Keratinocyte (primary cell): ENCODE data around the gene PARL. TPM values are rescaled to one million over a fixed set of nuclear protein-coding genes. Genes with fewer than 3 reads are reported as not detected.
A peak's percentile ranks its signal among the peaks of the same experiment; 100 is the strongest.

ENCODE experiments used
- DNase-seq: peaks from one replicate; pipeline ENCODE4 v3.0.0-alpha.2; 2011; ENCODE audit warnings: low read depth, missing footprints, low spot score
- FAIRE-seq: peaks from 2 replicates; lab custom pipeline; 2011; peaks lifted over from hg19 to GRCh38; lab: Jason Lieb, UNC
- H2AFZ ChIP-seq: 2 replicates; pipeline ENCODE4 v1.6.0; 2012; ENCODE audit warnings: low read length, control low read depth, inconsistent platforms; ENCODE audit not compliant: control insufficient read depth
- H3K27ac ChIP-seq: 2 replicates; pipeline ENCODE4 v1.5.1; 2011; ENCODE audit warnings: low read length; ENCODE audit not compliant: control insufficient read depth, insufficient read depth
- H3K27me3 ChIP-seq: 3 replicates; pipeline ENCODE4 v1.6.0; 2011; ENCODE audit warnings: low read length; ENCODE audit not compliant: control insufficient read depth, insufficient read depth; ENCODE audit errors: extremely low read depth
- H3K36me3 ChIP-seq, 2 experiments: 2 replicates in 1 of 2; 3 replicates in 1 of 2; pipeline ENCODE4 v1.5.1; 2011; ENCODE audit warnings: low read length in 2 of 2, mild to moderate bottlenecking in 1 of 2; ENCODE audit not compliant: control insufficient read depth in 2 of 2, insufficient read depth in 2 of 2; ENCODE audit errors: extremely low read depth in 1 of 2
- H3K4me1 ChIP-seq: 3 replicates; pipeline ENCODE4 v1.5.1; 2011; ENCODE audit warnings: low read length; ENCODE audit not compliant: control insufficient read depth, insufficient read depth; ENCODE audit errors: extremely low read depth
- H3K4me2 ChIP-seq: 3 replicates; pipeline ENCODE4 v1.6.0; 2011; ENCODE audit warnings: low read depth, low read length; ENCODE audit not compliant: control insufficient read depth, insufficient read depth; ENCODE audit errors: extremely low read depth
- H3K4me3 ChIP-seq, 3 experiments: fragments of 200-600 bp in 1 of 3; sonication (generic) in 1 of 3; 2 replicates in 2 of 3; 3 replicates in 1 of 3; pipeline ENCODE4 v1.5.1; 2011 to 2016; ENCODE audit warnings: low read length in 3 of 3, mild to moderate bottlenecking in 3 of 3, control low read depth in 2 of 3, inconsistent platforms in 1 of 3, low read depth in 1 of 3, mixed read lengths in 1 of 3, mixed run types in 1 of 3, moderate library complexity in 1 of 3; ENCODE audit not compliant: control insufficient read depth in 2 of 3, insufficient read depth in 2 of 3; ENCODE audit errors: extremely low read depth in 1 of 3
- H3K79me2 ChIP-seq: 2 replicates; pipeline ENCODE4 v1.6.0; 2012; ENCODE audit warnings: low read length; ENCODE audit not compliant: control insufficient read depth, insufficient read depth
- H3K9ac ChIP-seq: 3 replicates; pipeline ENCODE4 v1.6.0; 2011; ENCODE audit warnings: low read length; ENCODE audit not compliant: control insufficient read depth, insufficient read depth; ENCODE audit errors: extremely low read depth
- H3K9me1 ChIP-seq: 3 replicates; pipeline ENCODE4 v1.6.0; 2011; ENCODE audit warnings: low read length; ENCODE audit not compliant: control insufficient read depth, insufficient read depth; ENCODE audit errors: extremely low read depth
- H3K9me3 ChIP-seq: 2 replicates; pipeline ENCODE4 v1.5.1; 2012; ENCODE audit warnings: low read depth, low read length; ENCODE audit not compliant: control insufficient read depth
- H4K20me1 ChIP-seq: 3 replicates; pipeline ENCODE4 v1.6.0; 2011; ENCODE audit warnings: low read length; ENCODE audit not compliant: control insufficient read depth, insufficient read depth; ENCODE audit errors: extremely low read depth
- EZH2 ChIP-seq: IDR thresholded peaks from one replicate; pipeline ENCODE4 v1.6.1; 2012; ENCODE audit warnings: inconsistent platforms, mild to moderate bottlenecking, low read length, moderate library complexity
- dilution Hi-C: fragments of 300-500 bp; cut with MboI; formaldehyde crosslinking; loops from one replicate; pipeline ENCODE4 v1.7.0; 2020; ENCODE audit warnings: low sequenced_read_pairs; ENCODE audit not compliant: extremely low pct_ligation_motif_present
- polyA plus RNA-seq, 5 experiments: library from polyadenylated mRNA; depleted of rRNA in 3 of 5; stranded (reverse) in 3 of 5; stranded (forward) in 1 of 5; unstranded in 1 of 5; fragments of >200 nt; gene quantifications; 1 replicate in 1 of 5; 2 replicates in 3 of 5; 3 replicates in 1 of 5; pipeline versions ENCODE4 v1.2.1 to v1.2.3, GENCODE V29; 2011 to 2012; ENCODE audit warnings: missing spikeins in 2 of 5, low read depth in 1 of 5, low replicate concordance in 1 of 5
- TF ChIP-seq, protein P1 (sequence below), 3 experiments: IDR thresholded peaks in 1 of 3; conservative IDR thresholded peaks in 1 of 3; optimal IDR thresholded peaks in 1 of 3; 2 replicates in 2 of 3; 3 replicates in 1 of 3; pipeline versions ENCODE3 to v1.5.1; 2011; ENCODE audit warnings: low read length in 3 of 3, mild to moderate bottlenecking in 3 of 3, moderate library complexity in 2 of 3, control low read depth in 1 of 3, inconsistent platforms in 1 of 3; ENCODE audit not compliant: insufficient read depth in 2 of 3; ENCODE audit errors: extremely low read depth in 1 of 3

The PARL gene
- polyA plus RNA-seq, 1 donor (not counting 4 experiments of a cell fraction or from before 2014, with no cell fraction given) = 68.9 TPM

DNA sequence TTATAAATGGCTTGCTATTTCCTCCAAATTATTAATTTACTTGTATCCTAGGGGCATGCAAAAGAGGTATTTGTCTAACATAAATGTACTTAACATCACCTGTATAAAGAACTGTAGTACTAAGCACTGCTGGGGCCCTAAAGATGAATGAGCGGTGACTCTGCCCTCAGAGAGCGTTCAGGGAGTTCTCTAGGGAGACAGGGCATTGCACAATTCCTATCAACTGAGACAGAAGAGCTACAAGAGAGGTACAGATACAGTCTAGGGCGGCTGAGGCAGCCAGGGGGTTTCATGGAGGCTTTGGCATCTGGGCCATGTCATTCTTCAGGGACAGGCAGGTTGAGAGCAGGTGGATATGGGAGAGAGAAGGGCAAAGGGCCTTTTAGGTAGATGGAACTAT, 39.9 kb upstream of the PARL start:
- Histone ChIP-seq H3K9me3 (no peaks in the 10 kb centered on the region), H4K20me1 (peaks cover 4% of the 10 kb centered on the region), H3K36me3 (peaks cover 11 to 19% of the 10 kb centered on the region in 2 experiments), H3K9me1 (peaks cover 3% of the 10 kb centered on the region), H3K9ac (peak overlapping the region; percentile 67), H3K4me2 (peak overlapping the region; percentile 77), H3K79me2 (no peaks in the 10 kb centered on the region), H3K27me3 (no peaks in the 10 kb centered on the region), H3K27ac (peak overlapping the region; percentile 89), H3K4me3 (peak overlapping the region in 2 of 3 experiments; percentile 16 to 40), H2AFZ (no peak overlapping the region), H3K4me1 (peaks cover 20% of the 10 kb centered on the region)
- DNase-seq = no peak
- dilution Hi-C loops = no loop called here
- TF ChIP-seq, protein P1, sequence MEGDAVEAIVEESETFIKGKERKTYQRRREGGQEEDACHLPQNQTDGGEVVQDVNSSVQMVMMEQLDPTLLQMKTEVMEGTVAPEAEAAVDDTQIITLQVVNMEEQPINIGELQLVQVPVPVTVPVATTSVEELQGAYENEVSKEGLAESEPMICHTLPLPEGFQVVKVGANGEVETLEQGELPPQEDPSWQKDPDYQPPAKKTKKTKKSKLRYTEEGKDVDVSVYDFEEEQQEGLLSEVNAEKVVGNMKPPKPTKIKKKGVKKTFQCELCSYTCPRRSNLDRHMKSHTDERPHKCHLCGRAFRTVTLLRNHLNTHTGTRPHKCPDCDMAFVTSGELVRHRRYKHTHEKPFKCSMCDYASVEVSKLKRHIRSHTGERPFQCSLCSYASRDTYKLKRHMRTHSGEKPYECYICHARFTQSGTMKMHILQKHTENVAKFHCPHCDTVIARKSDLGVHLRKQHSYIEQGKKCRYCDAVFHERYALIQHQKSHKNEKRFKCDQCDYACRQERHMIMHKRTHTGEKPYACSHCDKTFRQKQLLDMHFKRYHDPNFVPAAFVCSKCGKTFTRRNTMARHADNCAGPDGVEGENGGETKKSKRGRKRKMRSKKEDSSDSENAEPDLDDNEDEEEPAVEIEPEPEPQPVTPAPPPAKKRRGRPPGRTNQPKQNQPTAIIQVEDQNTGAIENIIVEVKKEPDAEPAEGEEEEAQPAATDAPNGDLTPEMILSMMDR (optimal IDR thresholded peaks at IDR 0.05 in 1 of 3, IDR thresholded peaks at IDR 0.05 in 1 of 3, conservative IDR thresholded peaks at IDR 0.05 in 1 of 3; ENCODE audit: extremely low read depth in 1 of 3, insufficient read depth in 2 of 3, low read length in 3 of 3) = no peak
- no peak for TF ChIP-seq EZH2
- FAIRE-seq = no peak

DNA sequence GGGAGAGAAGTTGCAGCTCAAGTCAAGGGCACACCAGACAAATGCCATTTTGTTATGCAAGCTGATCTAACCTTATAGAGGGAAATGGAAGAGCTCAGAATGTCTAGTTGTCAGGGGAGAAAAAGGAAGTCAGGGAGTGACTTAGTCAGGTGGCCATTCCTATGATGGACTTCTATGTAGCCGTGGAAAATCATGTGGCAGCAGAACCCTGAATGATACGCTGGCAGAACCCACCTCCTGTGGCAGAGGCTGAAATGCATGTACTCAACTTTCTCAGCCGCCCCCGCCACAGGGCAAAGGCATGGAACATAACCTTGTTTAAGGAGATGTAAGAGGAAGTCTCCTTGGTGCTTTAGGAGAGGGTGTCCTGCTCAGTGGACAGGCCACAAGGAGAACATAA, 37.7 kb upstream of the PARL start:
- no peaks in the 10 kb centered on the region for H3K79me2 ChIP-seq
- peaks cover 8 to 15% of the 10 kb centered on the region in 2 experiments for H3K36me3 ChIP-seq
- dilution Hi-C loops = no loop called here
- H2AFZ ChIP-seq = no peak overlapping the region
- H3K27ac ChIP-seq = no peak overlapping the region
- no peak overlapping the region for H3K4me3 ChIP-seq
- peaks cover 3% of the 10 kb centered on the region for H3K9me1 ChIP-seq
- no peak for TF ChIP-seq EZH2
- TF ChIP-seq, protein P1 (optimal IDR thresholded peaks at IDR 0.05 in 1 of 3, IDR thresholded peaks at IDR 0.05 in 1 of 3, conservative IDR thresholded peaks at IDR 0.05 in 1 of 3; ENCODE audit: extremely low read depth in 1 of 3, insufficient read depth in 2 of 3, low read length in 3 of 3) = no peak
- H3K9me3 ChIP-seq = no peaks in the 10 kb centered on the region
- peaks cover 20% of the 10 kb centered on the region for H3K4me1 ChIP-seq
- H3K4me2 ChIP-seq = no peak overlapping the region
- no peak overlapping the region for H3K9ac ChIP-seq
- peaks cover 4% of the 10 kb centered on the region for H4K20me1 ChIP-seq
- no peak for FAIRE-seq
- no peaks in the 10 kb centered on the region for H3K27me3 ChIP-seq
- no peak for DNase-seq
